Right ventricle myocardium superior (tissue), 1 donor: Measurements from ENCODE around the gene LRMDA. TPM values are rescaled to one million over a fixed set of nuclear protein-coding genes. Genes with fewer than 3 reads are reported as not detected.

ENCODE experiments used
- ATAC-seq: fragments of 200-7000 bp; cut with Tn5 transposase; one replicate; pipeline ENCODE4 v1.9.1; 2020; ENCODE audit warnings: mild to moderate bottlenecking; ENCODE audit not compliant: poor library complexity
- DNase-seq: peaks from one replicate; pipeline ENCODE4 v3.0.0-alpha.2; 2020
- intact Hi-C: fragments of 100-400 bp; cut with DNase I; formaldehyde crosslinking; loops from one replicate; pipeline ENCODE4 v1.11.2; 2022
- total RNA-seq: library from RNA; stranded (reverse); fragmentation: NEBNext Ultra II Directional; extraction: Animal tissue kit (Norgen Biotek cat#: 25700); gene quantifications from one replicate; pipeline ENCODE4 v1.2.1, GENCODE V29; 2021
- donor health status: DM: no; HTN: yes; CAD: no; lungs with severe emphysema.

LRMDA gene
- total RNA-seq, 1 donor from 2014 or later, result 26.3 TPM

- DNase-seq (no peak), ATAC-seq (no peak)
- intact Hi-C loops, result no loop called here
These were observed 222.8 kb downstream of the LRMDA start for GRCh38 chr10:75654171-75654771.

- ATAC-seq (peak; percentile 70), DNase-seq (no peak)
- intact Hi-C loops, result no loop called here
These were observed 223.3 kb downstream of the LRMDA start for GRCh38 chr10:75654772-75655171.

- intact Hi-C loops, result no loop called here
- DNase-seq (no peak), ATAC-seq (peak; percentile 67)
These were observed 224.5 kb downstream of the LRMDA start for GRCh38 chr10:75655791-75656451.

GRCh38 chr10:75657351-75657750 lies 225.9 kb downstream of the LRMDA start:
- no peak for DNase-seq
- intact Hi-C loops, result no loop called here
- ATAC-seq, result no peak

- intact Hi-C loops, result no loop called here
- no peak for ATAC-seq
- no peak for DNase-seq
These were observed 226.6 kb downstream of the LRMDA start for GRCh38 chr10:75658036-75658435.

- DNase-seq (no peak), ATAC-seq (no peak)
- intact Hi-C loops, result no loop called here
These were observed 227.1 kb downstream of the LRMDA start for GRCh38 chr10:75658496-75658895.

GRCh38 chr10:75658915-75659314 lies 227.5 kb downstream of the LRMDA start:
- no peak for ATAC-seq
- intact Hi-C loops, result no loop called here
- no peak for DNase-seq

GRCh38 chr10:75660823-75661222 lies 229.4 kb downstream of the LRMDA start:
- DNase-seq (no peak), ATAC-seq (no peak)
- intact Hi-C loops, result no loop called here

GRCh38 chr10:75662715-75663114 lies 231.3 kb downstream of the LRMDA start:
- intact Hi-C loops, result no loop called here
- ATAC-seq (peak; percentile 93), DNase-seq (peak; percentile 68)

GRCh38 chr10:75663947-75664664 lies 232.7 kb downstream of the LRMDA start:
- DNase-seq, result no peak
- ATAC-seq, result peak; percentile 87
- intact Hi-C loops, result no loop called here

GRCh38 chr10:75664968-75665367 lies 233.5 kb downstream of the LRMDA start:
- intact Hi-C loops, result no loop called here

GRCh38 chr10:75665707-75666106 lies 234.3 kb downstream of the LRMDA start:
- intact Hi-C loops, result no loop called here
- DNase-seq, result no peak
- ATAC-seq, result no peak

More at GRCh38 chr10:75664968-75665367, 233.5 kb downstream of the LRMDA start:
- DNase-seq (no peak), ATAC-seq (no peak)

- ATAC-seq (no peak), DNase-seq (no peak)
- intact Hi-C loops, result no loop called here
These were observed 240.8 kb downstream of the LRMDA start for GRCh38 chr10:75672111-75672671.

GRCh38 chr10:75672842-75673241 lies 241.4 kb downstream of the LRMDA start:
- DNase-seq (no peak), ATAC-seq (no peak)
- intact Hi-C loops, result no loop called here

GRCh38 chr10:75677541-75677940 lies 246.1 kb downstream of the LRMDA start:
- ATAC-seq (no peak), DNase-seq (no peak)
- intact Hi-C loops, result no loop called here

GRCh38 chr10:75678527-75678926 lies 247.1 kb downstream of the LRMDA start:
- ATAC-seq (no peak), DNase-seq (no peak)
- intact Hi-C loops, result no loop called here

GRCh38 chr10:75679536-75679935 lies 248.1 kb downstream of the LRMDA start:
- no peak for ATAC-seq
- intact Hi-C loops, result no loop called here
- DNase-seq, result no peak

GRCh38 chr10:75681334-75681733 lies 249.9 kb downstream of the LRMDA start:
- ATAC-seq, result no peak
- intact Hi-C loops, result no loop called here
- no peak for DNase-seq

- DNase-seq (peak; percentile 46), ATAC-seq (peak; percentile 18)
- intact Hi-C loops, result no loop called here
These were observed 251.5 kb downstream of the LRMDA start for GRCh38 chr10:75682649-75683557.
